A673 (cell line): ENCODE measurements around the gene SMYD3. TPM values are rescaled to one million over a fixed set of nuclear protein-coding genes. Genes with fewer than 3 reads are reported as not detected.

ENCODE experiments used
- BruUV-seq: library from RNA; stranded (reverse); fragments of 400-500 nt; replicated peaks from 2 replicates; lab custom pipeline; 2021; lab: Mats Ljungman, UMichigan
- CTCF ChIA-PET: fragments of 300-600 bp; sonication (Branson Sonifier 250); formaldehyde crosslinking; loops from one replicate; lab custom pipeline; 2022; ENCODE audit warnings: antibody characterized with exemption; lab: Charles Lee
- POLR2A ChIA-PET: fragments of 300-600 bp; sonication (Branson Sonifier 250); formaldehyde crosslinking; loops from one replicate; lab custom pipeline; 2022; ENCODE audit warnings: antibody characterized with exemption; ENCODE audit not compliant: low non-redundant PET; lab: Charles Lee
- DNase-seq: peaks from one replicate; pipeline ENCODE4 v3.0.0-alpha.2; 2015; ENCODE audit warnings: low spot score
- H3K27ac ChIP-seq: fragments of 200-600 bp; sonication (generic); 2 replicates; pipeline ENCODE4 v1.5.1; 2016; ENCODE audit warnings: mixed run types, low read depth, mild to moderate bottlenecking, mixed read lengths, antibody characterized with exemption, low read length; ENCODE audit not compliant: poor library complexity, severe bottlenecking
- H3K27me3 ChIP-seq: fragments of 200-600 bp; sonication (generic); replicated peaks from 2 replicates; pipeline ENCODE4 v1.6.1; 2017; ENCODE audit warnings: mixed run types, low read depth, mild to moderate bottlenecking, mixed read lengths, antibody characterized with exemption, low read length; ENCODE audit not compliant: insufficient read depth, poor library complexity
- H3K36me3 ChIP-seq: fragments of 200-600 bp; sonication (generic); 2 replicates; pipeline ENCODE4 v1.6.1; 2016; ENCODE audit warnings: mixed run types, mild to moderate bottlenecking, mixed read lengths, antibody characterized with exemption, low read length; ENCODE audit not compliant: insufficient read depth, poor library complexity, severe bottlenecking
- H3K4me1 ChIP-seq: fragments of 200-600 bp; sonication (generic); 2 replicates; pipeline ENCODE4 v1.6.1; 2017; ENCODE audit warnings: mixed run types, mild to moderate bottlenecking, mixed read lengths, antibody characterized with exemption, low read length; ENCODE audit not compliant: insufficient read depth, poor library complexity, severe bottlenecking
- H3K4me3 ChIP-seq: fragments of 200-600 bp; sonication (generic); 2 replicates; pipeline ENCODE4 v1.5.1; 2016; ENCODE audit warnings: low read depth, mixed run types, mild to moderate bottlenecking, mixed read lengths, low read length; ENCODE audit not compliant: poor library complexity, severe bottlenecking
- H3K9me3 ChIP-seq: fragments of 200-600 bp; sonication (generic); 2 replicates; pipeline ENCODE4 v1.6.1; 2016; ENCODE audit warnings: mixed run types, low read depth, mild to moderate bottlenecking, mixed read lengths, antibody characterized with exemption, low read length; ENCODE audit not compliant: poor library complexity, severe bottlenecking
- EZH2 ChIP-seq: fragments of 200-600 bp; sonication (generic); IDR thresholded peaks from 2 replicates; pipeline ENCODE4 v1.6.1; 2017; ENCODE audit warnings: borderline replicate concordance, low read depth, mild to moderate bottlenecking, mixed read lengths, antibody characterized with exemption, low read length; ENCODE audit not compliant: poor library complexity, severe bottlenecking
- intact Hi-C: fragments of 100-400 bp; cut with micrococcal nuclease; formaldehyde crosslinking; loops from one replicate; pipeline ENCODE4 v1.10.0; 2022; ENCODE audit not compliant: unreplicated experiment
- total RNA-seq: library from RNA; stranded (reverse); gene quantifications from 2 replicates; pipeline ENCODE4 v1.2.3, GENCODE V29; 2021
- TF ChIP-seq, protein P1 (sequence below): fragments of 300-800, 200-600 bp; sonication (generic); conservative IDR thresholded peaks from 2 replicates; pipeline ENCODE4 v1.5.1; 2017; ENCODE audit warnings: low read depth, mild to moderate bottlenecking, antibody characterized with exemption, low read length, moderate library complexity, mixed read lengths

The SMYD3 gene
- total RNA-seq, 1 experiment from 2014 or later = 29.0 TPM

- intact Hi-C loops = no loop called here
- POLR2A ChIA-PET = interaction anchor here (0.6 kb wide), 1 partner anchor 63 kb away, joined by 3 read pairs; no protein-coding TSS in a partner anchor
- CTCF ChIA-PET = no interaction called here
- TF ChIP-seq, protein P1, sequence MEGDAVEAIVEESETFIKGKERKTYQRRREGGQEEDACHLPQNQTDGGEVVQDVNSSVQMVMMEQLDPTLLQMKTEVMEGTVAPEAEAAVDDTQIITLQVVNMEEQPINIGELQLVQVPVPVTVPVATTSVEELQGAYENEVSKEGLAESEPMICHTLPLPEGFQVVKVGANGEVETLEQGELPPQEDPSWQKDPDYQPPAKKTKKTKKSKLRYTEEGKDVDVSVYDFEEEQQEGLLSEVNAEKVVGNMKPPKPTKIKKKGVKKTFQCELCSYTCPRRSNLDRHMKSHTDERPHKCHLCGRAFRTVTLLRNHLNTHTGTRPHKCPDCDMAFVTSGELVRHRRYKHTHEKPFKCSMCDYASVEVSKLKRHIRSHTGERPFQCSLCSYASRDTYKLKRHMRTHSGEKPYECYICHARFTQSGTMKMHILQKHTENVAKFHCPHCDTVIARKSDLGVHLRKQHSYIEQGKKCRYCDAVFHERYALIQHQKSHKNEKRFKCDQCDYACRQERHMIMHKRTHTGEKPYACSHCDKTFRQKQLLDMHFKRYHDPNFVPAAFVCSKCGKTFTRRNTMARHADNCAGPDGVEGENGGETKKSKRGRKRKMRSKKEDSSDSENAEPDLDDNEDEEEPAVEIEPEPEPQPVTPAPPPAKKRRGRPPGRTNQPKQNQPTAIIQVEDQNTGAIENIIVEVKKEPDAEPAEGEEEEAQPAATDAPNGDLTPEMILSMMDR = no peak
- no peak for TF ChIP-seq EZH2
- BruUV-seq = no TSS peak
- H3K9me3 ChIP-seq = no peaks in the 10 kb centered on the region
- no peak overlapping the region for H3K27ac ChIP-seq
- H3K4me1 ChIP-seq = peaks cover 4% of the 10 kb centered on the region
- H3K4me3 ChIP-seq = no peak overlapping the region
- no peak for DNase-seq
- no peaks in the 10 kb centered on the region for H3K36me3 ChIP-seq
- no peaks in the 10 kb centered on the region for H3K27me3 ChIP-seq
Observed at GRCh38 chr1:246160374-246160773, 346.7 kb downstream of the SMYD3 start.

- ChIA-PET CTCF (no interaction called here), POLR2A (no interaction called here)
- H3K36me3 ChIP-seq = no peaks in the 10 kb centered on the region
- TF ChIP-seq, protein P1 = no peak
- no peak for TF ChIP-seq EZH2
- no peak overlapping the region for H3K4me3 ChIP-seq
- BruUV-seq = no TSS peak
- peaks cover 4% of the 10 kb centered on the region for H3K4me1 ChIP-seq
- intact Hi-C loops = no loop called here
- DNase-seq = no peak
- H3K27ac ChIP-seq = no peak overlapping the region
- H3K9me3 ChIP-seq = no peaks in the 10 kb centered on the region
- no peaks in the 10 kb centered on the region for H3K27me3 ChIP-seq
Observed at GRCh38 chr1:246159279-246160227, 347.5 kb downstream of the SMYD3 start.

GRCh38 chr1:246158131-246158530 is 348.9 kb downstream of the SMYD3 start:
- intact Hi-C loops = no loop called here
- CTCF ChIA-PET = no interaction called here
- POLR2A ChIA-PET = no interaction called here

More at GRCh38 chr1:246158131-246158530, 348.9 kb downstream of the SMYD3 start:
- no peaks in the 10 kb centered on the region for H3K4me1 ChIP-seq
- H3K27ac ChIP-seq = no peak overlapping the region
- H3K36me3 ChIP-seq = no peaks in the 10 kb centered on the region
- TF ChIP-seq EZH2 = no peak
- TF ChIP-seq, protein P1 = no peak
- BruUV-seq = no TSS peak
- no peak for DNase-seq
- H3K4me3 ChIP-seq = no peak overlapping the region
- H3K27me3 ChIP-seq = no peaks in the 10 kb centered on the region
- no peaks in the 10 kb centered on the region for H3K9me3 ChIP-seq
